Liver (tissue), 9 donors: ENCODE results near the gene MED16. TPM values are rescaled to one million over a fixed set of nuclear protein-coding genes. Genes with fewer than 3 reads are reported as not detected.

Experiments used
- DNase-seq: peaks from one replicate; pipeline ENCODE4 v3.0.0-alpha.2; 2017; ENCODE audit warnings: low spot score
- H3K27ac ChIP-seq, 2 donors: one replicate each; pipeline ENCODE4 v1.7.0; 2013; ENCODE audit warnings: inconsistent platforms in 2 of 2, low read length in 2 of 2, control low read depth in 1 of 2, low read depth in 1 of 2, mild to moderate bottlenecking in 1 of 2
- H3K27me3 ChIP-seq, 4 donors: one replicate each; pipeline versions ENCODE4 v1.6.1 to v1.7.0; 2013; ENCODE audit warnings: low read length in 3 of 4, inconsistent platforms in 1 of 4, mild to moderate bottlenecking in 1 of 4, moderate library complexity in 1 of 4; ENCODE audit not compliant: control insufficient read depth in 4 of 4, insufficient read depth in 4 of 4
- H3K36me3 ChIP-seq, 4 donors: one replicate each; pipeline versions ENCODE4 v1.6.1 to v1.7.0; 2013; ENCODE audit warnings: low read length in 3 of 4, mild to moderate bottlenecking in 3 of 4, low read depth in 1 of 4, moderate library complexity in 1 of 4; ENCODE audit not compliant: control insufficient read depth in 4 of 4, insufficient read depth in 3 of 4
- H3K4me1 ChIP-seq, 4 donors: one replicate each; pipeline versions ENCODE4 v1.6.1 to v1.7.0; 2013; ENCODE audit warnings: low read length in 3 of 4, mild to moderate bottlenecking in 3 of 4, moderate library complexity in 1 of 4; ENCODE audit not compliant: control insufficient read depth in 4 of 4, insufficient read depth in 4 of 4
- H3K4me3 ChIP-seq, 3 donors: one replicate each; pipeline versions ENCODE4 v1.6.1 to v1.7.0; 2013; ENCODE audit warnings: low read length in 3 of 3, control low read depth in 1 of 3, low read depth in 1 of 3, mild to moderate bottlenecking in 1 of 3
- H3K9ac ChIP-seq, 2 donors: one replicate each; pipeline ENCODE4 v1.7.0; 2013; ENCODE audit warnings: low read length in 2 of 2, mild to moderate bottlenecking in 2 of 2, moderate library complexity in 2 of 2, control low read depth in 1 of 2, low read depth in 1 of 2
- H3K9me3 ChIP-seq, 4 donors: one replicate each; pipeline versions ENCODE4 v1.6.1 to v1.7.0; 2013; ENCODE audit warnings: low read length in 3 of 4; ENCODE audit not compliant: control insufficient read depth in 4 of 4
- ATF3 ChIP-seq: IDR thresholded peaks from 2 replicates; pipeline ENCODE4 v1.6.1; 2016; ENCODE audit warnings: antibody characterized with exemption
- CTCF ChIP-seq: fragments of 150-350 bp; IDR thresholded peaks from 2 replicates; pipeline ENCODE4 v1.5.1; 2017; ENCODE audit warnings: improper control_type of control experiment, low read depth, low read length; ENCODE audit not compliant: missing input control
- EGR1 ChIP-seq, 2 donors: IDR thresholded peaks; 2 replicates each; pipeline ENCODE4 v1.6.1; 2016 to 2018; ENCODE audit warnings: antibody characterized with exemption in 2 of 2, low read depth in 2 of 2
- FOXA1 ChIP-seq: IDR thresholded peaks from 2 replicates; pipeline ENCODE4 v1.6.1; 2016; ENCODE audit warnings: antibody characterized with exemption
- FOXA2 ChIP-seq: IDR thresholded peaks from 2 replicates; pipeline ENCODE4 v1.6.1; 2016; ENCODE audit warnings: antibody characterized with exemption
- HNF4A ChIP-seq, 2 donors: conservative IDR thresholded peaks; 2 replicates each; pipeline ENCODE4 v1.6.1; 2016; ENCODE audit warnings: antibody characterized with exemption in 2 of 2, mild to moderate bottlenecking in 2 of 2
- HNF4G ChIP-seq: IDR thresholded peaks from 2 replicates; pipeline ENCODE4 v1.6.1; 2016; ENCODE audit warnings: antibody characterized with exemption
- JUND ChIP-seq, 2 donors: IDR thresholded peaks; 2 replicates each; pipeline ENCODE4 v1.6.1; 2016; ENCODE audit warnings: antibody characterized with exemption in 2 of 2
- NR2F2 ChIP-seq: IDR thresholded peaks from 2 replicates; pipeline ENCODE4 v1.6.1; 2016; ENCODE audit warnings: antibody characterized with exemption
- RAD21 ChIP-seq, 2 donors: IDR thresholded peaks; 2 replicates each; pipeline ENCODE4 v1.6.1; 2016; ENCODE audit warnings: antibody characterized with exemption in 2 of 2, mild to moderate bottlenecking in 2 of 2
- RXRA ChIP-seq, 2 donors: IDR thresholded peaks; 2 replicates each; pipeline ENCODE4 v1.6.1; 2017 to 2018; ENCODE audit warnings: antibody characterized with exemption in 2 of 2, mild to moderate bottlenecking in 1 of 2
- SP1 ChIP-seq: IDR thresholded peaks from 2 replicates; pipeline ENCODE4 v1.6.1; 2018; ENCODE audit warnings: antibody characterized with exemption, mild to moderate bottlenecking
- TAF1 ChIP-seq: conservative IDR thresholded peaks from 2 replicates; pipeline ENCODE4 v1.6.1; 2016; ENCODE audit warnings: antibody characterized with exemption, mild to moderate bottlenecking
- YY1 ChIP-seq: IDR thresholded peaks from 2 replicates; pipeline ENCODE4 v1.6.1; 2016; ENCODE audit warnings: antibody characterized with exemption, mild to moderate bottlenecking
- WGBS: extraction: QIAGEN DNeasy Blood & Tissue Kit; methylation state at CpG from one replicate; pipeline ENCODE4 v1.1.7; 2013; 5-methylcytosine and 5-hydroxymethylcytosine counted together
- polyA plus RNA-seq, 2 donors: library from polyadenylated mRNA; stranded (reverse) in 1 of 2; unstranded in 1 of 2; fragments of 200-250 nt in 1 of 2; fragments of >200 nt in 1 of 2; fragmentation: Nextera tagmentation in 1 of 2; extraction: Ambion mirVana in 1 of 2; gene quantifications; one replicate each; pipeline versions ENCODE4 v1.2.1 to v1.2.3, GENCODE V29; 2013 to 2015
- total RNA-seq, 2 donors: library from RNA; depleted of rRNA; stranded (reverse); fragments of >200 nt; gene quantifications; one replicate each; pipeline ENCODE4 v1.2.3, GENCODE V29; 2014
- TF ChIP-seq, protein P1 (sequence below): IDR thresholded peaks from 2 replicates; pipeline ENCODE4 v1.6.1; 2016; ENCODE audit warnings: antibody characterized with exemption, mild to moderate bottlenecking
- donor health status: healthy.
- donor health status: healthy.
- donor health status: healthy.
- donor health status: healthy.
- donor health status: healthy.

Gene MED16
- total and polyA plus RNA-seq, 4 donors, result 30.6 to 50.5 (median 41.0) TPM

- no peak for DNase-seq
- no peaks in the 10 kb centered on the region for H3K27me3 ChIP-seq
- no peak overlapping the region for H3K9ac ChIP-seq
- no peaks in the 10 kb centered on the region for H3K9me3 ChIP-seq
- no peak overlapping the region for H3K27ac ChIP-seq
- H3K4me3 ChIP-seq, result no peak overlapping the region
- peaks cover 0 to 13% (median 4%) of the 10 kb centered on the region in 4 donors for H3K36me3 ChIP-seq
- WGBS, result 94% methylated on average over 27 of the region's 27 CpGs
- H3K4me1 ChIP-seq, result peaks cover 7 to 11% (median 9%) of the 10 kb centered on the region in 4 donors
- TF ChIP-seq CTCF (no peak), SP1 (no peak), HNF4A (conservative IDR thresholded peaks at IDR 0.05) (no peak), ATF3 (no peak), FOXA2 (no peak), HNF4G (no peak)
- TF ChIP-seq, protein P1, sequence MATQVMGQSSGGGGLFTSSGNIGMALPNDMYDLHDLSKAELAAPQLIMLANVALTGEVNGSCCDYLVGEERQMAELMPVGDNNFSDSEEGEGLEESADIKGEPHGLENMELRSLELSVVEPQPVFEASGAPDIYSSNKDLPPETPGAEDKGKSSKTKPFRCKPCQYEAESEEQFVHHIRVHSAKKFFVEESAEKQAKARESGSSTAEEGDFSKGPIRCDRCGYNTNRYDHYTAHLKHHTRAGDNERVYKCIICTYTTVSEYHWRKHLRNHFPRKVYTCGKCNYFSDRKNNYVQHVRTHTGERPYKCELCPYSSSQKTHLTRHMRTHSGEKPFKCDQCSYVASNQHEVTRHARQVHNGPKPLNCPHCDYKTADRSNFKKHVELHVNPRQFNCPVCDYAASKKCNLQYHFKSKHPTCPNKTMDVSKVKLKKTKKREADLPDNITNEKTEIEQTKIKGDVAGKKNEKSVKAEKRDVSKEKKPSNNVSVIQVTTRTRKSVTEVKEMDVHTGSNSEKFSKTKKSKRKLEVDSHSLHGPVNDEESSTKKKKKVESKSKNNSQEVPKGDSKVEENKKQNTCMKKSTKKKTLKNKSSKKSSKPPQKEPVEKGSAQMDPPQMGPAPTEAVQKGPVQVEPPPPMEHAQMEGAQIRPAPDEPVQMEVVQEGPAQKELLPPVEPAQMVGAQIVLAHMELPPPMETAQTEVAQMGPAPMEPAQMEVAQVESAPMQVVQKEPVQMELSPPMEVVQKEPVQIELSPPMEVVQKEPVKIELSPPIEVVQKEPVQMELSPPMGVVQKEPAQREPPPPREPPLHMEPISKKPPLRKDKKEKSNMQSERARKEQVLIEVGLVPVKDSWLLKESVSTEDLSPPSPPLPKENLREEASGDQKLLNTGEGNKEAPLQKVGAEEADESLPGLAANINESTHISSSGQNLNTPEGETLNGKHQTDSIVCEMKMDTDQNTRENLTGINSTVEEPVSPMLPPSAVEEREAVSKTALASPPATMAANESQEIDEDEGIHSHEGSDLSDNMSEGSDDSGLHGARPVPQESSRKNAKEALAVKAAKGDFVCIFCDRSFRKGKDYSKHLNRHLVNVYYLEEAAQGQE, result no peak
Observed at GRCh38 chr19:901216-902092, 8.5 kb upstream of the MED16 start.

DNA sequence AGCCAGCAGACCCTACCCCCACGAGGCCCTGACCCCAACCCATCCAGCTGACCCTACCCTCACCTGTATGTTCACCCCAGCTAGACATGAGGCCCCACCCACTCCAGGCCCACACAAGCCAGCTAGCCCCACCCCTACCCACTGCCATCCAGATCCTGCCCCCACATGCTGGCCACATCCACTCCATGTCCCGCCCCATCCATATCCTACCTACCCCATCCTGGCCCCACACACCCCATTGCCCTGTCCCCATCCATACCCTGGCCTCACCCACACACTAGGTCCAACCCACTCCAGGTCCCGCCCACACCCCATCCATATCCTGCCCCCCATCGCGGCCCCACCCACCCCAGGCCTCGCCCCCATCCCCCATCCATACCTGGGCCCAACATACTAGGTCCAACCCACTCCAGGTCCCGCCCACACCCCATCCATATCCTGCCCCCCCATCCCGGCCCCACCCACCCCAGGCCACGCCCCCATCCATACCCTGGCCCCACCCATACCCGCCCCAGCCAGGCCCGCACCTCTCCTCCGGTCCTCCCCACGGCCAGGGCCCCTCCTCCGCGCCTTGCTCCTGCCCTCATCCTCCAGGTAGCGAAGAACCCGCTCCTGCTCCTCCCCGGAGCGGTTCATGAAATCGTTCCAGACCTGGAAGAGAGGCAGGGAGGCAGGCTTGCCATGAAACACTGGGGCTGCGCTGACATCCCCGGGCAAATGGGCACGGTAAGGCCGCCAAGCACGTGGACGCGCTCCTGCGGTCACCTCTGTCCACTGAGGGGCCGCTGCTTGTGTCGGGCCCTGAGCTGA is 7.5 kb upstream of the MED16 start:
- 84% methylated on average over 30 of the region's 30 CpGs for WGBS
- H3K4me3 ChIP-seq, result no peak overlapping the region
- no peaks in the 10 kb centered on the region for H3K27me3 ChIP-seq
- peaks cover 7 to 11% (median 9%) of the 10 kb centered on the region in 4 donors for H3K4me1 ChIP-seq
- no peaks in the 10 kb centered on the region for H3K9me3 ChIP-seq
- DNase-seq, result peak; percentile 78
- H3K9ac ChIP-seq, result no peak overlapping the region
- no peak overlapping the region for H3K27ac ChIP-seq
- H3K36me3 ChIP-seq, result peaks cover 0 to 13% (median 4%) of the 10 kb centered on the region in 4 donors
- TF ChIP-seq NR2F2 (no peak), TAF1 (no peak), FOXA1 (no peak), ATF3 (no peak), JUND (IDR thresholded peaks at IDR 0.05) (no peak), FOXA2 (no peak), RAD21 (IDR thresholded peaks at IDR 0.05) (no peak), CTCF (no peak), SP1 (no peak), EGR1 (IDR thresholded peaks at IDR 0.05; ENCODE audit: low read depth in 2 of 2) (no peak), RXRA (IDR thresholded peaks at IDR 0.05) (no peak), YY1 (no peak)
- TF ChIP-seq, protein P1, result no peak
